Fibroblast of pulmonary artery (primary cell): ENCODE results near the gene ARSH.
"Not testable (repeated sequence)": the region's sequence is repeated elsewhere in the genome, so short reads cannot be mapped to it uniquely, and the experiment has no call there.

ENCODE experiments used
- DNase-seq: peaks from one replicate; pipeline ENCODE4 v3.0.0-alpha.2; 2010; ENCODE audit warnings: low read depth
- H3K4me3 ChIP-seq: replicated peaks from 2 replicates; pipeline ENCODE4 v1.5.1; 2011; ENCODE audit warnings: low read depth, mild to moderate bottlenecking, control low read depth, low read length, moderate library complexity
- TF ChIP-seq, protein P1 (sequence below): IDR thresholded peaks from 2 replicates; pipeline ENCODE4 v1.5.1; 2011; ENCODE audit warnings: mild to moderate bottlenecking, control low read depth, low read length, inconsistent platforms; ENCODE audit errors: missing control alignments

ARSH gene

DNA sequence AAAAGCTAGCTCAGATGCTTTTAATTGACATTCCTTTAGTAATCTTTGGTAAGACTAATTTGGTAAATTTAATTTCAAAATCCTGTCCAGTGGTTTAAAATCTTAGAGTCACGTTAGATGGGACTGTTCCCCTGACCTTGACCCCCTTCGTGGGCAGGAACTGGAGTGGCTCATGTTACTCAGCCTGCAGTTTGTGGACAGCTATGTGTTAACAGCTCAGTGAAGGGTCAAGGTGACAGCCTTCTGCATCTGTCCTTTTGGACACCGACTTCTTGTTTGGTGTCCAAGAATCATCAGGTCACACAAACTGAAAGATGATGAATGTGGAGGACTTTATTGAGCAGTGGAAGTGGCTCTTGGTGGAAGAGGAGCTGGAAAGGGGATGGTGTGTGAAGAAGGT is 37.9 kb downstream of the ARSH start:
- DNase-seq = no peak
- no peak overlapping the region for H3K4me3 ChIP-seq
- TF ChIP-seq, protein P1, sequence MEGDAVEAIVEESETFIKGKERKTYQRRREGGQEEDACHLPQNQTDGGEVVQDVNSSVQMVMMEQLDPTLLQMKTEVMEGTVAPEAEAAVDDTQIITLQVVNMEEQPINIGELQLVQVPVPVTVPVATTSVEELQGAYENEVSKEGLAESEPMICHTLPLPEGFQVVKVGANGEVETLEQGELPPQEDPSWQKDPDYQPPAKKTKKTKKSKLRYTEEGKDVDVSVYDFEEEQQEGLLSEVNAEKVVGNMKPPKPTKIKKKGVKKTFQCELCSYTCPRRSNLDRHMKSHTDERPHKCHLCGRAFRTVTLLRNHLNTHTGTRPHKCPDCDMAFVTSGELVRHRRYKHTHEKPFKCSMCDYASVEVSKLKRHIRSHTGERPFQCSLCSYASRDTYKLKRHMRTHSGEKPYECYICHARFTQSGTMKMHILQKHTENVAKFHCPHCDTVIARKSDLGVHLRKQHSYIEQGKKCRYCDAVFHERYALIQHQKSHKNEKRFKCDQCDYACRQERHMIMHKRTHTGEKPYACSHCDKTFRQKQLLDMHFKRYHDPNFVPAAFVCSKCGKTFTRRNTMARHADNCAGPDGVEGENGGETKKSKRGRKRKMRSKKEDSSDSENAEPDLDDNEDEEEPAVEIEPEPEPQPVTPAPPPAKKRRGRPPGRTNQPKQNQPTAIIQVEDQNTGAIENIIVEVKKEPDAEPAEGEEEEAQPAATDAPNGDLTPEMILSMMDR = no peak

DNA sequence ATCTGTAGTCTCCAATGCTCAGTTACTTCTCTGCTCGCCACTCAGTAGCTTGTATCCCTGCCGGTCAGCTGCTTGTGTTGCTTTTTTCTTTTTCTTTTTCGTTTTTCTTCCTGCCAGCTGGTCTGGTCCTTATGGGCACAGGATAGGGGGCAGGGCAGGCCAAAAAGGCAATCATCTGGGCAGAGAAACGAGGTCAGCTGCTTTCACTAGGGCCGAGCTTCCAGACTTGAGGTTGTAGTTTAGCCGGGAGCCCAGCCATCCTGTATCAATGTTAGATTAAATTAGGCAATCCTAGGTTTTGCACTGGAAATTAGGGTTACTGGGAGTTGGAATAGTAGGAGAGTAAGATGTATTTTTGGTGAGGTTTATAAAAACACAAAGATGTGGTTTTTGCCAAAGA is 38.3 kb downstream of the ARSH start:
- TF ChIP-seq, protein P1 = no peak

DNA sequence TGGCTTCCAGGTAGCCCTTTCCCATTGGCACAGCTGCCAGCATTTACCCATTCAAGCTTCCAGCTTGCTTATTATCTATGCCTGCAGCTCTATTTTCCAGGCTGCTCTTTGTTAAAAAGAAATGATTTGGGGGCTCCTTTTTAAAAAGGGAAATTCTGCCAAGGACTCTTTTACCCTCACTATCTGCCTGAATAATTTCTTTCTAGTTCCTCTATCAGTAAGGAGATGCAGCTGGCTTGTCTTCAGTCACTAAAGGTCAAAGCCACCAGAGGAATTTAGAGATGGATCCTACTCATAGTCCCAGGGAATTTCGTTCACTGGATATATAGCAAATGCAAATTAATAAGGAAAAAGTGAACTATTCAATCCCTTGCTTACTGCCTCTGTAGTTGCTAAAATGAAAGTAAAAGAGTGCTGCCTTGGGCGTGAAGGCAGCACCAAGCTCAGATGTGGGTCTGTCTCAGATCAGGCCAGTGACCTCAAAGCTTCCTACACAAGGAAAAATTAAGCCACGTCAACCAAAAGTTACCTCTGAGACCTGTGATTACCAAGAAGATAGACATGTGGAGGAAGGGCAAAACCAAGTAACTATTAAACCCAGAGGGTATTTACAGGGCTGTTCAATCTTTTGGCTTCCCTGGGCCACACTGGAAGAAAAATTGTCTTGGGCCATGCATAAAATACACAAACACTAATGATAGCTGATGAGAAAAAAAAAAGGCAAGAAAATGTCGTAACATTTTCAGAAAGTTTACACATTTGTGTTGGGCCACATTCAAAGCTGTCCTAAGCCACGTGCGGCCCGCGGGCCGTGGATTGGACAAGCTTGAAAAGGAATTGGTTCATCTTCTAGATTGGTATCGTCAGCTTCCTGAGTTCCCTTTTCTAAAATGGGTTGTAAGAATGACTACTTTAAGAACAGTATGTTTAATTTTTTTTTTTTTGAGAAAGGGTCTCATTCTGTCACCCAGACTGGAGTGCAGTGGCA is 40.2 kb downstream of the ARSH start:
- H3K4me3 ChIP-seq = no peak overlapping the region
- no peak for DNase-seq
- TF ChIP-seq, protein P1 = no peak

More for the DNA sequence above, 38.3 kb downstream of the ARSH start:
- no peak for DNase-seq
- H3K4me3 ChIP-seq = no peak overlapping the region

DNA sequence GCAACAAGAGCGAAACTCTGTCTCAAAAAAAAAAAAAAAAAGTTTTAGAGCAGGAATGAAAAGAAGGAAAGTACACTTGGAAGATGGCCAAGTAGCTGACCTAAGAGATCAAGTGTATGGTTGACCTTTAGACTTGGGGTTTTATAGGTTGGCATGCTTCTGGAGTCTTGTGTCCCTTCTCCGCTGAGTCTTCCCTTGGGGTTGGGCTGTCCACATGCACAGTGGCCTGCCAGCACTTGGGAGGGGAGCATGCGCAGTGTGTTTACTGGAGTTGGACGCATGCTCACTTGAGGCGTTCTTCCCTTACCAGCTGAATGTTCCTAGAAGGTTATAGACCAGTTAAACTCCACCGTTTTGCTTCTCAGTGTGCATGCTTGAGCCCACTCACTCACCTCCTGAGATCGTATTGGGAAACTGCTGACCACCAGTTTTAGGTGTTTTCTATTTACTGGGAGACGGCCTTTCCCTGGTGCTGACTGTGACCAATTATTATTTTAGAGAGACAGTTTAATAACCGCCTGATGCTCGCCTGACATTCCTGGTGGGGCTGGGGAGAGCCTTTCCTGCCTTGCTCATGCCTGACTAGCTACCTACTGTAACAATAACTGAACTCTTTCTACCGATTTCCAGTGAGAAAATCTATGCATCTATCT is 44.3 kb downstream of the ARSH start:
- not testable (repeated sequence) for H3K4me3 ChIP-seq, DNase-seq

DNA sequence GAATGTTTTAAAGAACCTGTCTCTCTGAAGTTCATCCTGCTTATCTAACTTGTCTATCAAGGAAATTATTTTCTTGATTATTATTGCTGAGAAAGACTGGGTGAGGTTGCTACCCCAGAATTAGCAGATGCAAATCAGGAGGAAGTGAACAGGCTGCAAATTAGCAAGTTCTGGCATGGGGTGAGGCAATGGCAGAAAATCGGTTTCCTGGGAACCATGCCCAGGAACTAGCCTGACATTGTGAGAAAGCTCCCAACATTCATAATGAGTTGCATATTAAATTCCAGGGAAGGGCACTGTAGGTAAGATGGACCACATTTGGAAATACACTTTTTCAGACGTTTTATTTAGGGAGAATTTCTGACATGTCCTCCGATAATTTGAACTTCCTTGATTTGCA is 46.5 kb downstream of the ARSH start:
- no peak overlapping the region for H3K4me3 ChIP-seq
- DNase-seq = no peak
- TF ChIP-seq, protein P1 = no peak

DNA sequence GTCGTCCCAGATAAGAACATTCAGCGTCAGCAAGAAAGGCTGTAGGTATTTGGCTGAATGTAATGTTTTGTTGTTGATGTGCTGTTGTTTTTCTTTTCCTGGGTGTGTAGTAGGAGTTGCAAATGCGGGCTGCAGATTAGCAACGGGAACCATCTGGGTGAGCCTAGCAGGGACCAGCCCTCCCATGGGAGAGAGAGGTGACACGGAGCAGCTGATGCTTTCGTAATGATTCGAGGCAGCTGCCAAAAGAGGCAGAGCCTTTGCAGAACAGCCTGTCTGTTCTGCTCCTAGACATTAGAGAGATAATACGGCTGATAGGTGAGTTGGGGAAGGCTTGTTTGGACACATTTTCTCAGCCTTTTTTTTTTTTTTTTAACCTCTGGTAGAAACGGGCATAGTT is 60.2 kb downstream of the ARSH start:
- no peak overlapping the region for H3K4me3 ChIP-seq
- TF ChIP-seq, protein P1 = no peak
- DNase-seq = peak; percentile 10

DNA sequence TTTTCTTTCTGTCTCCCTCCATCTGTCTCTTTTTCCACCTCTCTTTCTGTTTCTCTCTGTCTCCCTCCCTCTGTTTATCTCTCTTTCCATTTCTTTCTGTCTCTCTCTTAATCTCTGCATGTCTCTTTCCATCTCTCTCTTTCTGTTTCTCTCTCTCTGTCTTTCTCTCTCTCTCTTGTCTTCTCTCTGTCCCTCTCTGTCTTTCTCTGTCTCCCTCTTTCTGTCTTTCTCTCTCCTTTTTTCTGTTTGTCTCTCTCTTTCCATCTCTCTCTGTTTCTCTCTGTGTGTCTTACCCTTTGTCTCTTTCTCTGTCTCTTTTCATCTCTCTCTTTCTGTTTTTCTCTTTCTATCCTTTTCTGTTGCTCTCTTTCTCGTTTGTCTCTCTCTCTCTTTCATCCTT is 69.6 kb downstream of the ARSH start:
- TF ChIP-seq, protein P1 = no peak
- no peak overlapping the region for H3K4me3 ChIP-seq
- DNase-seq = no peak
